Panc1 (cell line): ENCODE measurements around the gene PUS3. TPM values are rescaled to one million over a fixed set of nuclear protein-coding genes. Genes with fewer than 3 reads are reported as not detected.

ENCODE experiments used
- ATAC-seq: fragments of 200-7000 bp; cut with Tn5 transposase; 2 replicates; pipeline ENCODE4 v1.9.1; 2020; ENCODE audit warnings: mild to moderate bottlenecking, moderate library complexity
- Bru-seq: library from RNA; stranded (reverse); fragments of 400-500 nt; gene quantifications from one replicate; lab custom pipeline; 2021; lab: Mats Ljungman, UMichigan
- BruChase-seq, 2 experiments: library from RNA; stranded (reverse); fragments of 400-500 nt; gene quantifications; one replicate each; lab custom pipeline; 2021; lab: Mats Ljungman, UMichigan
- BruUV-seq: library from RNA; stranded (reverse); fragments of 400-500 nt; replicated peaks from 2 replicates; lab custom pipeline; 2021; lab: Mats Ljungman, UMichigan
- CTCF ChIA-PET: fragments of 300-600 bp; sonication (Branson Sonifier 250); formaldehyde crosslinking; loops from one replicate; lab custom pipeline; 2022; ENCODE audit warnings: antibody characterized with exemption; lab: Charles Lee
- POLR2A ChIA-PET: fragments of 300-600 bp; sonication (Branson Sonifier 250); formaldehyde crosslinking; loops from one replicate; lab custom pipeline; 2022; ENCODE audit warnings: antibody characterized with exemption; lab: Charles Lee
- DNase-seq: peaks from one replicate; pipeline ENCODE4 v3.0.0-alpha.2; 2010; ENCODE audit warnings: low read depth, low spot score
- H3K27ac ChIP-seq: 2 replicates; pipeline ENCODE4 v1.5.1; 2011; ENCODE audit warnings: mild to moderate bottlenecking, low read length, inconsistent platforms
- H3K27me3 ChIP-seq: fragments of 200-500 bp; sonication (Bioruptor generic); 2 replicates; pipeline ENCODE4 v1.6.0; 2014; ENCODE audit warnings: low read length, inconsistent platforms; ENCODE audit not compliant: control insufficient read depth, insufficient read depth
- H3K36me3 ChIP-seq: fragments of 200-500 bp; sonication (Bioruptor generic); 2 replicates; pipeline ENCODE4 v1.5.1; 2014; ENCODE audit warnings: inconsistent platforms, mild to moderate bottlenecking, low read length, moderate library complexity; ENCODE audit not compliant: control insufficient read depth, insufficient read depth
- H3K4me1 ChIP-seq: 2 replicates; pipeline ENCODE4 v1.5.1; 2011; ENCODE audit warnings: inconsistent platforms, mild to moderate bottlenecking, low read length, moderate library complexity; ENCODE audit not compliant: control insufficient read depth, insufficient read depth
- H3K4me3 ChIP-seq, 2 experiments: 2 replicates each; pipeline ENCODE4 v1.5.1; 2011 to 2012; ENCODE audit warnings: low read depth in 2 of 2, low read length in 2 of 2, mild to moderate bottlenecking in 2 of 2, inconsistent platforms in 1 of 2, moderate library complexity in 1 of 2
- H3K9me3 ChIP-seq: fragments of 200-500 bp; sonication (Bioruptor generic); 2 replicates; pipeline ENCODE4 v1.5.1; 2014; ENCODE audit warnings: low read depth, mild to moderate bottlenecking, inconsistent platforms, low read length, moderate library complexity; ENCODE audit not compliant: control insufficient read depth, insufficient read depth
- CTCF ChIP-seq: fragments of 450-650 bp; IDR thresholded peaks from 2 replicates; pipeline ENCODE4 v1.5.1; 2017; ENCODE audit warnings: mild to moderate bottlenecking
- POLR2AphosphoS5 ChIP-seq: IDR thresholded peaks from 2 replicates; pipeline ENCODE4 v1.6.1; 2012; ENCODE audit warnings: mild to moderate bottlenecking, low read depth, low read length, moderate library complexity
- REST ChIP-seq, 2 experiments: IDR thresholded peaks; 2 replicates each; pipeline ENCODE4 v1.6.1; 2011 to 2012; ENCODE audit warnings: low read depth in 2 of 2, control low read depth in 1 of 2, low read length in 1 of 2, mild to moderate bottlenecking in 1 of 2, moderate library complexity in 1 of 2; ENCODE audit not compliant: insufficient read depth in 1 of 2
- SIN3A ChIP-seq: IDR thresholded peaks from 2 replicates; pipeline ENCODE4 v1.6.1; 2012; ENCODE audit warnings: low read depth, mild to moderate bottlenecking, low read length, moderate library complexity, borderline replicate concordance; ENCODE audit not compliant: insufficient read depth
- TCF7L2 ChIP-seq: IDR thresholded peaks from 2 replicates; pipeline ENCODE4 v1.6.1; 2011; ENCODE audit warnings: mild to moderate bottlenecking, low read depth, low read length, inconsistent platforms
- in situ Hi-C: cut with HindIII; loops from 2 replicates; pipeline ENCODE4 v1.10.0; 2016; ENCODE audit warnings: low sequenced_read_pairs, low pct_unique_long_range_greater_than_20kb
- intact Hi-C: fragments of 100-400 bp; cut with micrococcal nuclease; formaldehyde crosslinking; loops from one replicate; pipeline ENCODE4 v1.10.0; 2022; ENCODE audit not compliant: unreplicated experiment
- long read RNA-seq: library from polyadenylated mRNA; unstranded; transcript quantifications from one replicate; pipeline ENCODE4 v2.0.0, GENCODE V29; 2021; ENCODE audit not compliant: unreplicated experiment
- polyA plus RNA-seq: library from polyadenylated mRNA; unstranded; fragments of >200 nt; gene quantifications from one replicate; pipeline ENCODE4 v1.2.1, GENCODE V29; 2012; ENCODE audit warnings: missing spikeins; ENCODE audit not compliant: insufficient read length
- total RNA-seq: library from RNA; stranded (reverse); gene quantifications from one replicate; pipeline ENCODE4 v1.2.1, GENCODE V29; 2021; ENCODE audit not compliant: unreplicated experiment

Gene PUS3
- 15.1 TPM for total RNA-seq
- 12.6 TPM for polyA plus RNA-seq
- Bru-seq, nascent RNA: percentile 78 among the genes with signal in this experiment
- BruChase-seq, experiment 1, labeled RNA remaining after a 2-hour chase: percentile 80 among the genes with signal in this experiment
- BruChase-seq, experiment 2, labeled RNA remaining after a 6-hour chase: percentile 60 among the genes with signal in this experiment
- long read RNA-seq, partial matches to known transcripts: 0 of 15 reads
- long read RNA-seq, other reads (novel, unspliced or antisense): 7 of 15 reads

- ChIA-PET POLR2A (interaction anchor here (0.5 to 1.4 kb wide), 9 partner anchors 8 to 276 kb away, joined by 3 to 11 read pairs (median 3); partner anchors contain the start of gene HYLS1), CTCF (no interaction called here)
- peak; percentile 95 for TF ChIP-seq POLR2AphosphoS5
- TF ChIP-seq TCF7L2: no peak
- TF ChIP-seq REST (IDR thresholded peaks at IDR 0.05; ENCODE audit: insufficient read depth in 1 of 2, low read depth in 2 of 2, low read length in 1 of 2): peak; percentile 84 to 92
- TF ChIP-seq SIN3A: peak; percentile 56; the same call in 1 of the 2 replicates
- peak within 1 kb of the TSS; percentile 87 to 97 for H3K4me3 ChIP-seq
- H3K27me3 ChIP-seq: peaks cover 16% of the 10 kb centered on the region
- intact Hi-C loops: no loop called here
- H3K27ac ChIP-seq: peak within 1 kb of the TSS; percentile 99
- ATAC-seq (peak; percentile 92), DNase-seq (no peak)
- BruUV-seq: no TSS peak
- H3K9me3 ChIP-seq: no peaks in the 10 kb centered on the region
- in situ Hi-C loops: loop anchor here (25.0 kb wide), 1 partner anchor 184 kb away; no protein-coding TSS in a partner anchor
- peaks cover 16% of the 10 kb centered on the region for H3K36me3 ChIP-seq
- 0 out of 2 replicates have a peak, but pooled peaks cover 7% of the 10 kb centered on the region for H3K4me1 ChIP-seq
Measured at GRCh38 chr11:125902927-125903710, at the start of gene PUS3. Gene PUS3, minus strand, starts transcription at chr11:125903206. Its CDS starts 6,922 bp downstream, at chr11:125896284.

GRCh38 chr11:125952559-125952958 lies 49.6 kb upstream of the PUS3 start:
- ChIA-PET POLR2A (no interaction called here), CTCF (interaction anchor here (1.1 kb wide), 1 partner anchor 10 kb away, joined by 3 read pairs; no protein-coding TSS in a partner anchor)
- ATAC-seq (no peak), DNase-seq (no peak)
- Histone ChIP-seq H3K4me3 (no peak overlapping the region), H3K9me3 (no peaks in the 10 kb centered on the region), H3K4me1 (no peaks in the 10 kb centered on the region), H3K27ac (no peak overlapping the region), H3K36me3 (no peaks in the 10 kb centered on the region), H3K27me3 (no peaks in the 10 kb centered on the region)
- intact Hi-C loops (no loop called here), in situ Hi-C loops (no loop called here)
- no TSS peak for BruUV-seq
- TF ChIP-seq TCF7L2 (no peak), REST (IDR thresholded peaks at IDR 0.05; ENCODE audit: insufficient read depth in 1 of 2, low read depth in 2 of 2, low read length in 1 of 2) (no peak), POLR2AphosphoS5 (no peak), CTCF (no peak), SIN3A (no peak)
